Sigmoid colon (tissue), 4 donors: ENCODE measurements around the gene PTRHD1.

ENCODE experiments used
- CTCF ChIP-seq, 4 experiments: fragments of 450-650 bp in 3 of 4; fragments of 200-600 bp in 1 of 4; IDR thresholded peaks; one replicate each; pipeline ENCODE4 v1.5.1; 2016 to 2019; ENCODE audit warnings: antibody characterized with exemption in 4 of 4, mild to moderate bottlenecking in 3 of 4, moderate library complexity in 2 of 4
- EP300 ChIP-seq, 4 donors: sonication (generic); formaldehyde crosslinking; IDR thresholded peaks; one replicate each; pipeline ENCODE4 v1.6.1; 2017; ENCODE audit warnings: antibody characterized with exemption in 4 of 4
- POLR2A ChIP-seq, 2 donors: fragments of 450-650 bp; IDR thresholded peaks; one replicate each; pipeline ENCODE4 v1.6.1; 2016; ENCODE audit warnings: antibody characterized with exemption in 2 of 2, mild to moderate bottlenecking in 2 of 2, moderate library complexity in 2 of 2
- POLR2AphosphoS5 ChIP-seq, 4 donors: sonication (generic); formaldehyde crosslinking; IDR thresholded peaks; one replicate each; pipeline ENCODE4 v1.6.1; 2017; ENCODE audit warnings: antibody characterized with exemption in 4 of 4

- no peak for TF ChIP-seq POLR2A (IDR thresholded peaks at IDR 0.05)
- TF ChIP-seq CTCF (IDR thresholded peaks at IDR 0.05) = no peak
- TF ChIP-seq POLR2AphosphoS5 (IDR thresholded peaks at IDR 0.05) = no peak
- TF ChIP-seq EP300 (IDR thresholded peaks at IDR 0.05) = no peak
Measured at GRCh38 chr2:24836706-24837105, 43.5 kb upstream of the PTRHD1 start.
